Stimulated activated CD4-positive, alpha-beta T cell treated with anti-CD3 and anti-CD28 coated beads, Interleukin-2, amount 100 ng/mL, for 4 hours (primary cell): Measurements from ENCODE around the gene PIEZO1.

Source experiments
- DNase-seq: peaks from one replicate; pipeline ENCODE4 v3.0.0-alpha.2; 2020; ENCODE audit warnings: low read depth

The PIEZO1 gene

DNA sequence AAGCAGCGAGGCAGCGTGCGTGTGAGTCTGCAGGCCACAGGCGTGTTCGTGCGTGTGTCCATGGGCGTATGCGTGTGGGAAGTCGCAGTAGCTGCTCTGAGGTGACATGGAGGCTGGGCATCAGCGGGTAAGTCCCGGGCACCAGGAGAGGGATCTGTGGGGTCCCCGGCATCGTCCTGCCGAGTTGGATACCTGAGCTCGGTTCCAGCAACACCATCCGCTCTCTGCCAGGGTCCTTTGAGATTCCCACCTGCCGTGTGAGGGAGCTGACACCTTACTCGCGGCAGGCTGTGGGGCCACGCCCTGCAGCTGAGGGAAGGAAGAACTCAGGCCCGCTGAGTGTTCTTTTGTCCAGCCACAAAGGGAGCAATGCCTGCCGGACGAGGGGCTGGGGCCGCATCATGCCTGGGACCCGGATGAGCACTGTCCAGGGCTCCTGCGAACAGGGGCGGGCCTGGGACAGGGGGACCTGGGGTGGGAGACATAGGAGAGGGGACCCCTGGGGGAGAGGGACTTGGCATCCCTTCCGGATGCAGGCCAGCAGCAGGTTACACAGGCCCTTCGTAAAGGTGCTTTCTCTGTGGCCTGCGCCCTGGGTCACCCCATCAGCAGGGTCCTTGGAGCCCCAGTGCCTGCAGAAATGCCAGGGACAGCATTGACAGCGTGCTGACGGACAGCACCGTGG, 93.7 kb downstream of the PIEZO1 start:
- DNase-seq: no peak

DNA sequence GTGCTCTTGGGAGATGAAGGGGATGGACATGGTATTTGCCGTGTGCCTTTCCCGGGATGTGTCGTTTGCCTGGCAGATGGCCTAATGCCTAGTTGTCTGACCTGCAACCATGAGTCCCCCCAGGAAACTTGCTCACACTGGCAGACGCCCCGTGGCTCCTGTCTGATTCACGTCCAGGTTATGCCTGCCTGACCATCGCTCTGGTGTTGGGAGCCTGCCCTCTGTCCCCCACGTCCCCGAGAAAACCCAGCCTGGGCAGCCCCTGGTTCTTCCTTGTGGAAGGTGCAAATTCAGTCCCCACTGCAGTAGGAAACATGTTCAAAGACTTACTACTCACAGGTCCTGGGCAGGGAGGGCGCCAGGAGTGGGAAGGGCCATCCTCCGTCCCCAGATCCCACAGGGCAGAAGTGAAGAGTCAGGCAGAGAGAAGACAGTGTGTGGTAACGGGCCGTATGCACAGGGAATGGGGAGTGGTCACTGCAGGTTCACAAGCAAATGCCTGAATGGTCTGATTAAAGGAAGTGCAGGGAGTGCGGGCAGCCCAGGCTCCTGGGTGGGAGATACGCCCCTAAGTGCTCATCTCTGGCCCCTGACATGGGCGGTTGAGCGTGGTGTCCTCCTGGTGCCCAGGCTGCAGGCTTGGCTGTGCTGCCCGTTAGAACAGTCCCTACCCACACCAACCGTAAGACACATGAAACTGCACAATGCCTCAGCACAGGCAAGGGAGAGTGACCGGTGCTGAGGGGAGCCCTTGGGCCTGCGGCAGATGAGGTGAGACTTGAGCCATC, 94.5 kb downstream of the PIEZO1 start:
- DNase-seq: no peak

DNA sequence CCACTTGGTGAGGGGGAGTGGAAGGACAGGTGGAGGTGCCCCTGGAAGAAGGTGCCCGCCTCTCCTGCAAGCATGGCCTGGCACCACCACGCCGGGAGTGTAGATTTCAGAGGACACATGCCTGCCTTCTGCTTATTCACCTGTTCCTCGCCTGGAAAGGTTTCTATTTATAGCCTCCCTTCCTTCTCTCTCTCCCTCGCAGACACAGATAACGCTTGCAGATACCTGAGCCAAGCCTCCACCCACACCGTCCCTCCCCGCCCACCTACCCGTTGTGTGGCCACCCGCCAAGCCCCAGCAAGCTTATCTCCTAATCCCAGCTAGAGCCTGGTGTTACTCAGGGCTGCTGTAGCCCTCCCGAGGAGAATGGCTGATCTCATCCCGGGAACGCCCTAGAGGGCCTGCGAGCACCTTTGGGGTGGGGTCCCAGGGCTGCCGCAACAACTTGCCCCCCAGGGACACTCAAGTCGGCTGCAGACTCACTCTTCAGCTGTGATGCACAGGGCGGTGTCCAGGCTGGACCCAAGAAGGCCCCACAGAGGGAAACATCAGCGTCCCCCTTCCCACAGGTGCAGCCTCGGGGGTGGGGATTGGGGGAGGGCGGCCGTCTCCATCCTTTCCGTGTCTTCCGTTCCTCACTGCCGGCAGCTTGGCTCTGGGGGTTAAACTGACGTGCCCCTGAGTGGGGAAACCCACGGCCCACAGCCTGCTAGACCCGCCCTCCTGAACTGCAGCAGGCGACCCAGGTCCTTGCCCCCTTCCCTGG, 96.8 kb downstream of the PIEZO1 start:
- no peak for DNase-seq

- no peak for DNase-seq
Measured at GRCh38 chr16:88687676-88688012, 97.4 kb downstream of the PIEZO1 start.

GRCh38 chr16:88687254-88687576, 97.8 kb downstream of the PIEZO1 start:
- DNase-seq: no peak

DNA sequence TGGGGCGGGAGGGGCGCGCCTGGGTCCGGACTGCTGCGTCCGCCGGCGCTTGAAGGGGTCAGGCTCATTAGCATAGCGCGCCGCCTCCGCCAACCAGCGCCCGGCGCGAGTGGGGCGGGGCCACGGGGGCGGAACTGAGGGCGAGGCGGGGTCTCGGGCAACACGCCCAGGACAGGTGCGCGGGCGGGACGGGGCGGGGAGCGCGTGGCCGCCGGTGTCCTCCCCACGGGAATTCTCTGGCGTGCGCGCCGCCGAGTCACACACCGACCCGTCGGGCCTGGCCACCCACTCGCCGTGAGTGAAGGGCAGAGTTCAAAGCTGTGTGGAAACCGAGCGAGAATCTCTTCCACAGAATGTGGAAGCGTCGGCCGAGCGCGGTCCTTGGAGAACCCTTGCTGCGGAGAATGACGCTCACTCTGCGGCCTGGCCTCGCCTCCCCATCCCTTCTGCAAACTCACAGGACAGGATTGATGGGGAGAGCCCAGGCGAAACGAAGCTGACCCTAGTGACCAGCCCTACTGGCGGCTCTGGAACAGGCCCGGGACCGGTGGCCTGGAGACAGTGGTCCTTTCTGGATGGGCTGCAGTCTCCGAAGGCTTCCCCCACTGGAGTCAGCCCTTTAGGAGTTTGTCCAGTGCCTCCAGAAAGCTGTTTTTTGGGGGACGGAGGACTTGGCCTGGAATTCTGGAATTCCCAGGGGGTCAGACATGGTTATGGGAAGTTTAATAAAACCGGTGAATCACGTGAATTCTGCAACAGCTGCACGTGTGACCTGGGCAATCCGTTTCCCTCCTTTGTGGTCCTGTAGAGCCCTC, 98.4 kb downstream of the PIEZO1 start, which contains the start of gene SNAI3:
SNAI3 (minus strand) TSS at position 69 of the 815 bp plus-strand sequence. CDS start 101 bp downstream, outside the sequence.
- DNase-seq: peak; percentile 78

GRCh38 chr16:88686062-88686438, 99.0 kb downstream of the PIEZO1 start:
- DNase-seq: no peak

- peak; percentile 62 for DNase-seq
Measured at GRCh38 chr16:88685156-88686061, 99.6 kb downstream of the PIEZO1 start.

- no peak for DNase-seq
Measured at GRCh38 chr16:88684569-88685155, 100.4 kb downstream of the PIEZO1 start.

GRCh38 chr16:88681709-88682451, 103.1 kb downstream of the PIEZO1 start:
- peak; percentile 37 for DNase-seq

- no peak for DNase-seq
Measured at GRCh38 chr16:88681084-88681680, 103.8 kb downstream of the PIEZO1 start.

DNA sequence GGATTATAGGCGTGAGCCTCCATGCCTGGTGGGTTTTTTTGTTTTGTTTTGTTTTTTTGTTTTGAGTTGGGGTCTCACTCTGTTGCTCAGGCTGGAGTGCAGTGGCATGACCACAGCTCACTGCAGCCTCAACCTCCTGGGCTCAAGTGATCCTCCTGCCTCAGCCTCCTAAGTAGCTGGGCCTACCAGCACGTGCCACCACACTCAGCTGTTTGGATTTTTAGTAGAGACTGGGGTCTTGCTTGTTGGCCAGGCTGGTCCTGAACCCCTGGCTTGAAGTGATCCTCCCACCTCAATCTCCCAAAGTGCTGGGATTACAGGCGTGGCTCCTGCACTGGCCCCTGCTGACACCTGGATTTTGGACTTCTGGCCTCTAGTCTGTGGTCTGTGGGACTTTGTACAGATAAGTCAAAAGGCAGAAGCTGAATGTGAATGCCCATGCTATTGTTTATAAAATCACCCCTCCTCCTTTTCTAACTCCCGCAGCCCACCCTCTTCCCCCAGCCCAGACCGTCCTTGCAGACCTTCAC, 104.4 kb downstream of the PIEZO1 start:
- no peak for DNase-seq

DNA sequence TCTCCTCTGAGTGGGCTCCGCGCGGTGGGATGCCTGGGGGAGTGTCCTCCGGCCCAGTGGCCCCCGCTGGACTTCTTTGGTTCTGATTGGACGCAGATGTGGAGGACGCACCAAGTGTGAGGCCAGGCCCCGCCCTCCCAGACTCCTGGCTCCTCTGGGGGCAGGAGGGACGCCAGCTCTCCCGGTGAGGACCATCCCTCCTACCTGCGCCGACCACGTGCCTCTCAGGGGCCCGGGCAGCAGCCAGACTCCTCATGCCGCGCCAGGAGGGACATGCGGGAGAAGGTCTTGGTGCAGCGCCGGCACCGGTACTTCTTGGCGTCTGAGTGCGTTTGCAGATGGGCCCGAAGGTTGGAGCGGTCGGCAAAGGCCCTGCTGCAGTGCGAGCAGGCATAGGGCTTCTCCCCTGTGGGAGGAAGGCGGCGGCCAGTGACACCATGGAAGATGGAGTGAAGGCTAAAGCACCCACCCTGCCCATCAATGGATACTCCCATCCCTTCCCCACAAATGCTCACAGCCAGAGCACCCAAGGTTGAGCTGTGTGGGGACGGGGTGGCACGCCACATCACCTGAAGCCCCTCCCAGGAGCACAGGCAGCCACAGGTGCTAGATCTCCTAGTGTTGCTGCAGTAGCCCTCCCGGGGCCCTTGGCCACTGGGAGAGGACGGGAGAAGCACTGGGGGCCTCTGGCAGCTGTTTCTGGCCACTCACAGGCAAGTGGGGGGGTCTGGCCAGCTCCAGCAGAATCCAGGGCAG, 106.6 kb downstream of the PIEZO1 start:
- DNase-seq: no peak

DNA sequence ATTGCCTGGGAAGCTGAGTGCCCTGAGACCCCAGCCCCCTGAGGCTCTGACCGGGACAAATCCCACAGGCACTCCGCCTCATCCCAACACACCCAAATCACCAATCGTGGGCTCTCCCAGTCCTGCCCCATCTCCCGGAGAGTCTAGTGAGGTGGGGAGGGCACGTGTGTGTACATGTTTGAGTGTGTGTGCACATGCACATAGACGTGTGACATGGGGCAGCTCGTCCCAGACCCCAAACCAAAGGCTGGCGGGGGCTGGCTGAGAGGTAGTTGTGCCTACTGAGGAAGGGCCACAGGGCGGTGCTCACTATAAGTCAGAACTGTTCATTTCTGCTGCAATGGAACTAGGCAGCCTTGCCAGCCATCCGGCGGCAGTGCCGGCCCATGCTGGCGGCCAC, 107.3 kb downstream of the PIEZO1 start:
- DNase-seq: no peak

GRCh38 chr16:88676502-88677242, 108.3 kb downstream of the PIEZO1 start:
- DNase-seq: no peak

DNA sequence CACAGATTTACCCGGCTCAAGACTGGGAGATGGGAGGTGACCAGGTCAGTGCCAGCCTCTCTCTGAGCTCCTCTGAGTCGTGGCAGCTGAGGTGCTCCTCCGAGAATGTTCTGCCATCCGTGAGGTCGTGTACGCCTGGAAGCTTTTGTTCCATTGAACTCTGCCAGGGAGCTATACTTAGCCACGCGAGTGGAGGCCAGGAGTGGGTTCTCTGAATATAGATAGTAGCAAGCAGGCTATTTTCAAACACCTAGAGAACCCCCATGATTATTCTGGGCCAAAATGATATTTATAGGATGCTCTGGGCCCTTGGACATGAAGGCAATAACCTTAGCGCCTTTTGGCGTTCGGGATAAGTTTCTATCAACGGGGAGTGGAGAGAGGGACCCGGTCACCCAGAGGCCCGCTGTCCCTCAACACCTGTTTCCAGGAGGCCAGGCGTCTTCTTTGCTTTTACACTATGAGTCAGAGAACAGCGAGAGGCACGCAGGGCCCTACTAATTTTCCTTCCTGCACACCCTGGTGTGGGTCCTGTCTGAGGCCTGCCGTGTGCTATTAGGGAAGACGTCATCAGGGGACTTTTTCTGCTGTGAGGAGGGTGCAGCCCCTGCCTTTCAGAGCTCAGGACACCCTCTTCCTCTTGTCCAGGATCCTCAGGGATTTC, 111.2 kb downstream of the PIEZO1 start:
- DNase-seq: no peak

DNA sequence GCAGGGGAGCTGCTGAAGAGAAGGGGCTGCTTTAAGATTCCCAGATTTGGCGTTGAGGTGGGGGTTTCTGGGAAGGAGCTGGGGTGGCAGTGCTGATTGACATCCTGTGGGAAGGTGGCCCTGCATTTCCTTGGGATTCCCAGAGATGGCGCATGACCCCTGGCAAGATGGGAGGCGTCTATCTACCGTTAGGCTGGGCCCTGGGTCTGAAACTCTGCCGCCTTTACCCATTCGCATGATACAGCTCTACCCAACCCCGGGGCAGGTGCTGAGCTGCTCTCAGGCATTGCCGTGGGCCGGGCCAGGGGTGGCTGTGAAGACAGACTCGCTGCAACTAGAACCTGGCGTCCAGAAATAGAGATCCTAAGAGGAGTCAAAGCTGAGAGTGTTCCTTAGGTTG, 112.2 kb downstream of the PIEZO1 start:
- no peak for DNase-seq
